GM21529 (cell line): Measurements from ENCODE around the gene SNRNP40.
A peak's percentile ranks its signal among the peaks of the same experiment; 100 is the strongest.

Source experiments
- ATAC-seq: cut with Tn5 transposase; IDR thresholded peaks from one replicate; pipeline ENCODE4 v1.9.1; 2021; ENCODE audit not compliant: unreplicated experiment

SNRNP40 gene

DNA sequence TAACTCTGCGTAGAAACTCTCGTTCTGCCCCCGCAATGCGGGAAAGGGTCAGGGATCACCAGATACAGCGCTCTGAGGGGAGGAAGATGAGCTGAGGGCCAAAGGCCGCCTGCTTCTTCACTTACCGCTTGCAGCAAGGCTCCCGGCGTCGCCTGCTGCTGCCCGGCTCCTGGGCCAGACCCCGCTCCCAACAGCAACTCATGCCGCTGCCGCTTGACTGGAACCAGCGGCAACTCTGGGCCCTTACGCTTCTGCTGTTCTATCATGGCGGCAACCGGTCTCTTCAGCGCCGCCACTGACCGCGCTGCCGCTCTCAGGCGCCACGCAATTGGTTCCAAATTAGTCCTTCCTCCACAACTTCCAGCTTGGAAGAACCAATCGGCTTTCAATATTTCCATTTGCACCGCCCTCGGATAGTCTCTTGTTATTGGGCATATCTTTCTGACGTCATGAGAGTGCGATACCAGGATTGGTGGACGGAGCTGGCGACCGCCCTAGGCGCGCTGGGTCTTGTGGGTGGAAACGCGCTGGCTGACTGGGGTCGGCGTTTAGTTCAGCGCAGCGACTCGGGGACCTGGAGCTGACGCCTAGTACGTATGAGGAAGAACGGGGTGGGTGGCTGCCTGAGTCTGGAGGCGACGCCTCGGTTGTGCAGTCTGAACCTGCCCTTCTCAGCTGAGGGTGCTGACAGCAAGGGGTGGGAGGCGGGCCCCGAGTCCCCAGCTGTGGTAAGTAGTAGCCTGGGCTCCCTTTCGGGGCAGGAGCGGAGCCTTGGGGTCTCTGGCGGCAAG, at the start of gene SNRNP40, which contains the start of gene ZCCHC17:
TSS of gene SNRNP40 (minus strand) at position 303 of the 791 bp plus-strand sequence. CDS start at position 266, 37 bp downstream.
TSS of gene ZCCHC17 (plus strand) at position 547 of the 791 bp plus-strand sequence. CDS start 13,067 bp downstream, outside the sequence.
- peak; percentile 93 for ATAC-seq

- no peak for ATAC-seq
Observed at GRCh38 chr1:31345635-31346034, 49.0 kb upstream of the SNRNP40 start.

DNA sequence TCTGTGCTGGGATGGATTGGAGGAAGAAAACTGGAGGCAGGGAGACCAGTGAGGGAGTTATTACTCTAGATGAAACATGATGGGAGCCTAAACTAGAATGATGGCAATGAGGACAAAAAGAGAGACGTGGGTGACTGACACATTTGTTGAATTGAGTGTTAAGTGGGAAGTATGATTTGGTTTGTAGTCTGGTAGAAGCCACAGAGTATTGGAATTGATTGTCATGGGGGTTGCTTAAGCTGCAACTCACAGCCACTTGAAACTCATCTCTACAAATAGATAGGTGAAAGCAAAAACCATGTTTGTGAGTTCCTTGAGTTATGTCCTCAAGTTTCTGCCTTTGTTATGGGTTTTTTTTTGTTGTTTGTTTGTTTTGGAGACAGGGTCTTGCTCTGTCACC, 47.9 kb upstream of the SNRNP40 start:
- no peak for ATAC-seq

DNA sequence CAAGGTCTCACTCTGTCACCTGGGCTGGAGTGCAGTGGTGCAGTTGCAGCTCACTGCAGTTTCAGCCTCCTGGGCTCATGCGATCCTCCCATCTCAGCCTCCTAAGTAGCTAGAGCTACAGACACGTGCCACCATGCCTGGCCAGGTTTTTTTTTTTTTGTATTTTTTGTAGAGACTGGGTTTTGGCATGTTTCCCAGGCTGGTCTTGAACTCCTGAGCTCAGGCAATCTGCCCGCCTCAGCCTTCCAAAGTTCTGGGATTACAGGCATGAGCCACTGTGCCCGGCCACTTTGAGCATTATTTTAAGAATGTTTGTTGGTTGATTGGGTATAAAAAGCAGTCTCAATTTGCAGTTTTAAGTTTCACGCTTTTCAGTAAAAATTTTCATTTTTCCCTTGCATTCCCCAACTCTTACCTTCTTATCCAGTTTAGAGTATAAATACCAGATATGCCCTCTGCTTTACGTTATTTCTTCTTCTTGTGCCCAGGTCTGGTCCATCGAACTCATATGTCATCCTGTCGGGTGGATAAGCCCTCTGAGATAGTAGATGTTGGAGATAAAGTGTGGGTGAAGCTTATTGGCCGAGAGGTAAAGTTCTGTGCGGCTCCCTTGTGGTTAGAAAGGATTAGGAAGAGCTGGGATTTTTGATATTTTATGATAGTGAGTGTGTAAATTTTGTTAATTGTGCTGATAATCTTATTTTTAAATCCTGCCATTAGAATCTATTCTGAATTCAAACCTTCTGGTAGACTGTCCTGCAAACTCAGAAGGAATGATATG, 40.3 kb upstream of the SNRNP40 start:
- ATAC-seq, result no peak

DNA sequence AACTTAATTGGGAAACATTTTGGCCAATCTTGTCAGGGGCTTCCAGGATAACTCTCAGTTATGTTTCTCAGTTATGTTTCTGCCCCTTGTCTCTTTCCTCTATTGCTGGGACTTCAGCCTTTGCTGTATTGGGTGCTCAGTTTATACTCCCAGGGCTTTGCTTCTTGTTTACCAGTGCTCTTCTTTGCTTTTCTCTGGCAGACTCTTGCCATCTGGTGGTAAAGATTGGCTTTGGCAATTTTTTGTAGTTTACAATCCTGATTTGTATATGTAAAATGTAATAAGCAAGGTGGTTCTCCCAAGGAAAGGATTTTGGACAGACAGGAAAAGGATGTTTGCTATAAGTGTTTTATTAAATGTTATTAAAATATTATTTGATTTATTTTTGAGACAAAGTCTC, 38.4 kb upstream of the SNRNP40 start:
- no peak for ATAC-seq

DNA sequence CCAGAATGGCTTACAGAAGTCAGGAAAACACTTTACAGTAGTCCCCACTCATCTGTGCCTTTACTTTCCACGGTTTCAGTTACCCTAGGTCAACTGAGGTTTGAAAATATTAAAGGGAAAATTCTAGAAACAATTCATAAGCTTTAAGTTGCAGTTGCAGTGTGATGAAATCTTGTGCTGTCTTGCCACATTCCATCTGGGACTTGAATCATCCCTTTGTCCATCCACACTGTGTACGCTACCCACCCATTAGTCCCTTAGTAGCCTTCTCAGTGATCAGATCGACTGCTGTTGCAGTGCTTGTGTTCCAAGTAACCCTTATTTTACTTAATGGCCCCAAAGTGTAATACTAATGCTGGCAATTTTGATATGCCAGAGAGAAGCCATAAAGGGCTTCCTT, 30.8 kb upstream of the SNRNP40 start:
- ATAC-seq, result no peak

DNA sequence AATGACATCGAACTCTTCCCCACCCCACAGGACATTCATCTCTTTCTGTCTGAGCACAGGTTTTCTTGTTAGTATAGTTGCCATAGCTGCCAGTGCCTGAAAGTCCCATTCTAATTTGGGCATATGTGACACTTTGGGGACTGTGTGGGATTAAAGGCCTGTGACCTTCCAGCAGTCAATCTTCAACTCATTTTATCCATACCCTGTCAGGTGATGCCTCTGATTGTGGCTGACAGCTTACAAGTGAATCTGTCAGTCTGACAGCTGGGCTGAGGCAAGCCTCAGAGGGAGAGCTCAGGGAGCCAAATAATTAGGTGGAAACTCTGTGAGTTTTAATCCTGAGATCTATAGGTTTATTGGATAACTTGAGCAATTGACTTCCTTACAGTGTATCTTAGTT, 29.9 kb upstream of the SNRNP40 start:
- ATAC-seq, result no peak

DNA sequence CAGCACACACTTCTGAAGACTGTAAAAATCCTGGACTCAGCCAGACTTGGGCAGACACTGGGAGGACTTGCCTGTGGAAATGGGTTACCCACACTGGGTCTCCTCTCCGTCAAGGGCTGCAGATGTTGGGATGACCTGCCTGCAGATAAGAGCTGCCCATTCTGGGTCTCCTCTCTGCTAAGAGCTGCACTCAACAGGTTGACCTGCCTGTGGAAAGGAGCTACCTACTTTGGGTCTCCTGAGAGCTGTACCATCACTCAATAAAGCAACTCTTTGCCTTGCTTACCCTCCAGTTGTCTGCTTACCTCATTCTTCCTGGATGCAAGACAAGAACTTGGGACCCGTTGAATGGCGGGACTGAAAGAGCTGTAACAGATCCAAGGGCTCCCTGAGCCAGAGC, 28.4 kb upstream of the SNRNP40 start:
- no peak for ATAC-seq

- ATAC-seq, result no peak
Observed at GRCh38 chr1:31324093-31324492, 27.5 kb upstream of the SNRNP40 start.

DNA sequence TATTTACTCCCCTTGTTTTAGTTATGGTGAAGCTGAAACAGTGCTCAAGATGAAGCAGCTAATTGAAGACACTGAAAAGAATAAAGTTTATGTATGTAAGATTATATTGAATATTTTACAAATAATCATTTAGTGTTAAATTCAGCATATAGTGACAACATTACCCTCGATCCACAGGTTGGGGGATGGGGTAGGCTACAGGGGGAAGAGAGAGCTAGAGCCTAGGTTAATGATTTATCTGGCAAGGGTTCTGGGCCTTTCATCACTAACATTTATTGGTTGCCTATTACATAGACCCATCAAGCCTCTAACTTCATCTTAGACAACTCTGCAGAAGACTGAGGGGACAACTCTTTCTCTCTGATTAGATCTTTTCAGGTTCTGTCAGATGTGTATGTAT, 21.6 kb upstream of the SNRNP40 start:
- ATAC-seq, result no peak

DNA sequence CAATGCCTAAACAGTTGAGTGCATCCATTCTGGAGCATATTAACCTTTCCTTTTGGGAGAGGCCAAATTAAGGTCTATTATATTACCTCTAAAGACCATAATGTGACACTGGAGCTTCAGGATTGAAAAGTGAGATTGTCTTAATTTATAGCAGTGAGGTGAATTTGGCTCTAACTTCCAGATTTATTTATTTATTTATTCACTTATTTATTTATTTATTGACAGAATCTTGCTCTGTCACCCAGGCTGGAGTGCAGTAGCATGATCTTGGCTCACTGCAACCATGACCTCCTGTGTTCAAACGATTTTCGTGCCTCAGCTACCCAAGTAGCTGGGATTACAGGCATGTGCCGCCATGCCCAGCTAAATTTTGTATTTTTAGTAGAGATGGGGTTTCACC, 19.3 kb upstream of the SNRNP40 start:
- ATAC-seq, result no peak

DNA sequence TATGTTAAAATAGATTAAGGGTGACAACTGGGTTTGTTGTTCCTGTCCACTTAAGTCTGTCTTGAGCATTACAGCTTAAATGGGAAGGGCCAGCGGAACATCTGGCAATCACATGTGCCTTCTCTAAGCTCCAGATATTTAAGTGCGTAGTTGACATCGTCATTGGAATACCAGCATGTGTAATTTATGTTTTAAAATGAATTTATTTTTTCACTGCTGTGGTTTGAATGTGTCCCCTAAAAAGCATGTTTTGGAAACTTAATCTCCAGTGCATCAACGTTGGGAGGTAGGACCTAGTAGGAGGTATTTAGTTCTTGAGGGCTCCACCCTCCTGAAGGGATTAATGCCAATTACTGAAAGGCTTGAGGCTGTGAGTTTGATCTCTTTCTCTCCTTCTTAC, 13.6 kb upstream of the SNRNP40 start:
- no peak for ATAC-seq

- ATAC-seq, result no peak
Observed at GRCh38 chr1:31308036-31308435, 11.4 kb upstream of the SNRNP40 start.

DNA sequence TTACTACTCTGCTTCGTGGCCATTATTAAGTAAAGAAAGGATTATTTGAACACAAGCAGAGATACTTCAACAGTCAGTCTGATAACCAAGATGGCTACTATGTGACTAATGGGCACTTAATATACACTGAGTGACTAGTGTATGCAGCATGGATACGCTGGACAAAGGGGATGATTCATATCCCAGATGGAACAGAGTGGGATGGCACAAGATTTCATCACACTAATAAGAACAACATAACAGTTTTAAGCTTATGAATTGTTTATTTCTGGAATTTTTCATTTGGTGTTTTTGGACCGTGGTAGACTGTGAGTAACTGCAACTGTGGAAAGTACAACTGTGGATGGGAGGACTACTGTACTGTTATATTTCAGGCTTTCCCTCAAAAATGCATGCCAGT, 9.7 kb upstream of the SNRNP40 start:
- ATAC-seq, result no peak

DNA sequence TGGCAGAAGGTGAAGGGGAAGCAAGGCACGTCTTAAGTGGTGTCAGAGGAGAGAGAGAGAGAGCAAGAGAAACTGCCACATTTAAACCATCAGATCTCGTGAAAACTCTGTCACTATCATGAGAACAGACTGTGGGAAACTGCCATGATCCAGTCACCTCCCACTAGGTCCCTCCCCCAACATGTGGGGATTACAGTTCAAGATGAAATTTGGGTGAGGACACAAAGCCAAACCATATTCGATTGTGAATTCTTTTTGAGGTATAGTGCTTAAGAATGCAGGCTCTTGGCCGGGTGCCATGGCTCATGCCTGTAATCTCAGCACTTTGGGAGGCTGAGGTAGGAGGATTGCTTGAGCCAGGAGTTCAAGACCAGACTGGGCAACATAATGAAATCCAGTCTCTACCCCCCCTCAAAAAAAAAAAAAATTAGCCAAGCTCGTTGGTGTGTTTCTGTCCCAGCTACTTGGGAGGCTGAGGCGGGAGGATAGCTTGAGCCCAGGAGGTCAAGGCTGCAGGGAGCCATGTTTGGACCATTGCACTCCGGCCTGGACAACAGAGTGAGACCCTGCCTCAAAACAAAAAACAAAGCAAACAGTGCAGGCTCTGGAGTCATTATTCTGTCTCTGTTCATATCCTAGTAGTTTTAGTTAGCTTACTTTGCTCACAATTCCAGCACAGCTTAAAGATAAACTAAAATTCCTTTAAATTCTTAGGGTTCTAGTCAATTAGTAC, 6.3 kb upstream of the SNRNP40 start:
- no peak for ATAC-seq

DNA sequence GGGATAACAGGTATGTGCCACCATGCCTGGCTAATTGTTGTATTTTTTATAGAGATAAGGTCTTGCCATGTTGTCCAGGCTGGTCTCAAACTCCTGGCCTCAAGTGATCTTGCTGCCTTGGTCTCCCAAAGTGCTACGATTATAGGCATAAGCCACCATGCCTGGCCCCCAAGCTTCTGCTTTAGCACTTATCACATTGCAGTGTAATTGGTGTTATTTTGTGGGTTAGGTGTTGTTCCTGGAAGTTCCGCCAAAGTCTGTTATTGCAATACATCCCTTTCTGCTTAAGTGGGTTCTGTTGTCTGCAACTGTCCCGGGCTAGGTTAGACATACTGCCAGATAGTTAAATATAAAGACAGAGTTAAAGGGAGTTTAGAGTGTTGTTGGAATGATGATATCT, 3.6 kb upstream of the SNRNP40 start:
- no peak for ATAC-seq

GRCh38 chr1:31299365-31299764, 2.8 kb upstream of the SNRNP40 start:
- ATAC-seq, result no peak

DNA sequence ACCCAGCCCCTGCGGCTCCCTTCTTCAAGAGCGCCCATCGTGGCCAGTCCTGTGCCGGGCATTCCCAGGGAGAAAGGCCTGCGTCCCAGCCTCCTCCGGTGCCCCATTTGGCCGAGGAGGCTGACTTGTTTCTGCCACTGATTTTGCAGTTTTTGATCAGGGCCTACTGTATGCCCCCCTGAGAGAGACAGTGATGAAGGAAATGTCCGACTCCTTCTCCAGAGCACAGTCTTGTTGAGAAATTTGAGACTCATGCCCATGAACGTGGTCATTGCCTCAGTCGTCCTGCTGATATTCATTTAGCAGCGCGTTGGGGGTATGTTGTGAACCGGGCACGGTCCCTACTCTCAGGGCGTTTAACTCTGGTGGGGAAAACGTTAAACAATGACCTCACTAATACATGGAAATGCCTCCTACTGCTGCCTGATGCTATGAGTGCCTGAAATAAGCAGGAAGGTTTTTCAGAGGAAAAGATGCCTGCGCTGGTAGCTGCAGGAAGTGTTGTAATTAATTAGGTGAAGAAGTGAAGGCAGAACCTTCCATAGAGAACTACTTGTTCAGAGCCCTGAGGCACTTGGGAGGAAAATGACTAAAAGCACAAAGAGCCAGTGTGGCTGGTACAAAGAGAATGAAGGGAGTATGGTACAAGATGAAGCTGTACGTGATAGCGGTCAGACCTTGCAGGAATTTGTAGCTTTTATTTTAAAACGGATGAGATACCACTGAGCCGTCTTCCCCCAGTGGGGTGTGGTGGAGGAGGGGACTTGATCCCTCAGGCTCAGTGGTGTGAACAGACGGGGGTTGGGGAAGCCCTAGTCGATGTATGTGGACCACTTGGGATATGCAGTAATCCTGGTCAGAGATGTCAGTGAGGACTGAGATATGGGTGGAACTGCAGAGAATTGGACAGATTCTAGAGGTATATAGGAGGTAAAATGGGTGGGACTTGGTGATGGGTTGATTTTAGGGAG, 974 bp upstream of the SNRNP40 start:
- no peak for ATAC-seq

GRCh38 chr1:31295874-31296485, 608 bp downstream of the SNRNP40 start:
- no peak for ATAC-seq

- no peak for ATAC-seq
Observed at GRCh38 chr1:31289021-31289420, 7.6 kb downstream of the SNRNP40 start.
